Activated T-cell treated with anti-CD3 and anti-CD28 coated beads, Interleukin-2, amount 50 U/mL, for 48 hours (primary cell): ENCODE data around the gene MYOG.

Source experiments
- DNase-seq, 2 experiments: peaks; one replicate each; pipeline ENCODE4 v3.0.0-alpha.2; 2020

Gene MYOG

DNA sequence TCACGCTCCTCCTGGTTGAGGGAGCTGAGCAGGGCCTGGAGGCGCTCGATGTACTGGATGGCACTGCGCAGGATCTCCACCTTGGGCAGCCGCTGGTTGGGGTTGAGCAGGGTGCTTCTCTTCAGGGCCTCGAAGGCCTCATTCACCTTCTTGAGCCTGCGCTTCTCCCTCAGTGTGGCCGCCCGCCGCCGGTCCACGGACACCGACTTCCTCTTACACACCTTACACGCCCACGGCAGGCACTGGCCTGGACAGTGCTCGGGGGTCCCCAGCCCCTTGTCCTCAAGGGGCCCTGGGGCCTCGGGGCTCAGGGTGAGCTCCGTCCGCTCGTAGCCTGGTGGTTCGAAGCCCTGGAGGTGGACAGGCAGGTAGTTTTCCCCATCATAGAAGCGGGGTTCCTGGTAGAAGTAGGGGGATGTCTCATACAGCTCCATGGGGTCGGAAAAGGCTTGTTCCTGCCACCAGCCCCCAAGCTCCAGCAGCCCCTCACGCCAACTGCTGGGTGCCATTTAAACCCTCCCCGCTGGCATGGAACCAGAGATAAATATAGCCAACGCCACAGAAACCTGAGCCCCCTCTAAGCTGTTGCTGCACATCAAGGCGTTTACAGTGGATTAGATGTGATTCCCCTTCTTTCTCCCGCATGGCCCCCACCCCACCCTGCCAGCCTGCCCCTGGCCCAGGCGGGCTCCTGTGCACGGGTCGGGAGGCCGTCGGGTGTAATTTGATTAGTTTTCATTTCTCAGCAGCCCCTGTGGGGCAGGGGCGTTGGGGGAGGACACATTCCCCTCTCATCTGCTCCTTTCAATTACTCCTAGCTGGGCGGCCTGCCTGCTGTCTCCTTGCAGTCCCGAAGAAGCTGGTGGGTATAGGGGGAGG is at the start of gene MYOG:
Gene MYOG, minus strand, starts transcription at position 485 of the 879 bp plus-strand sequence. Its CDS starts 51 bp downstream, at position 434.
- DNase-seq = no peak

DNA sequence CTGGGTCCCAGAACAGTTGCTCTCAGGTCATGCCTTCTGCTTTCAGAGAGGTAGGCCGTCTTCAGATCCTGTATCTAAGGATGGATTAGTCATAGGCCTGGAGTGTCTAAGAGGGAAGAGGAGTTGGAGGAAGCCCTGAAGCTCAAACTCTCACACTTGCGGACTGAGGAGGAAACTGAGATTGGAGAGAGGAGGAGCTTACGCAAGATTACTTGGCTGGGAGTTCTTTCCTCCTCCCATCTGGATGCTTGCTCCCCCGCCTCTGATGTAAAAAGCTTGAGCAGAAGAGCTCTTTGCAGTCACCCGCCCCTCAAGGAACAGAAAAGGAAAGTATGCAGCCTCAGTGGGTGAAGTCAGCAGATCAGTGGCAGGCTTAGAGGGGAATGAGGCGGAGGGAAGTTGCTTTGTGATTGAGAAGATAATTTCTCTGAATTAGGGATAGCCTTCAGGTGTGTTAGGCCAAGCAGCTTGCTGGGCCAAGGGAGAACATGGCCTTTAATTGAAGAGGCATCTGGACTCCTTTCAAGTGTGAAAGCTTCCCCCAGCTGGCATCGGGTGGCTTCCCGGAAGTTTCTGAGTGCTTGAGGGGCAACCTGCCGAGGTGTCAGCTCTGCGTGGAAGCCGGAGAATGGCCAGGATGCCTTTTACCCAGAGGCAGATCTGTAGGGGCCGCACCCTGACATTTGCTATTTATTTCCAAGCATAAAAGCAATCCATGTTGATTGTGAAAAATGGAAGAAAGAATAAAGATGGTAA is 48.3 kb upstream of the MYOG start:
- DNase-seq = no peak

GRCh38 chr1:203131548-203132200 is 45.9 kb upstream of the MYOG start:
- no peak for DNase-seq

DNA sequence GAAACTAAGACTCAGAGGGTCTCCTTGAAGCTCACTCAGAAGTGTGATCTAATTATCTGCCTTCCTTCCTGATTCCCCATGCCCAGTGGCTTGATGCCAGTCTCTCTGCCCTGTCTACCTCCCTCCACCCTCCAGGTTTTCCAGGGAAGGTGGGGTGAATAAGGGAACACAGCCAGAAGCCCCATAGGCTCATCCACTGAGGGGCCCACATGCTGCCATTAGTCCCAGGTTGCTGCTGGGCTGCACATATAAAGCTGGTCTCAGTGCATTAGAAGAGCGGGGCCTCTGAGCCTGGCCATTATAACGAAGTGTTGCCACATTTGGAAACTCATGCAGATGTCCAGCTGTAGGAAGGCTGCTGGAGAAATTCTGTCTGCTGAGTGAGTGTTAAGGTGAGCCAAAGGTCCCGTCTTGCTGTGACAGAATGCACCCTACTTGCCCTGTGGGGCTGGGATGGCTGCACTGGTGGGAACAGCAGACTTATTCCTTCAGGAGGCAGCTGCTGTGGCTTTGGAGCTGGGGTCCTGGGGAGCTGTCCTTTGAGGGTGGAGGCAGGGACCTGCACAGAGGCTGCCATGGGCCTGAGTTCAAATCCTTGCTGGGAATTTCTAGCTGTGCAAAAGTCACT is 44.7 kb upstream of the MYOG start:
- no peak for DNase-seq

- DNase-seq = peak in 1 of 2 experiments; percentile 9
These were observed 43.9 kb upstream of the MYOG start for GRCh38 chr1:203129501-203130231.

GRCh38 chr1:203128716-203129500 is 43.1 kb upstream of the MYOG start:
- peak; percentile 7 to 14 for DNase-seq

- DNase-seq = no peak
These were observed 42.6 kb upstream of the MYOG start for GRCh38 chr1:203128431-203128715.

- DNase-seq = peak in 1 of 2 experiments; percentile 24
These were observed 42.0 kb upstream of the MYOG start, which contains the start of gene ADORA1 for GRCh38 chr1:203127666-203128430. TSS of gene ADORA1 (plus strand) at chr1:203127726. CDS start at chr1:203128842, 1,116 bp downstream.

GRCh38 chr1:203126866-203127665 is 41.3 kb upstream of the MYOG start:
- DNase-seq = no peak

DNA sequence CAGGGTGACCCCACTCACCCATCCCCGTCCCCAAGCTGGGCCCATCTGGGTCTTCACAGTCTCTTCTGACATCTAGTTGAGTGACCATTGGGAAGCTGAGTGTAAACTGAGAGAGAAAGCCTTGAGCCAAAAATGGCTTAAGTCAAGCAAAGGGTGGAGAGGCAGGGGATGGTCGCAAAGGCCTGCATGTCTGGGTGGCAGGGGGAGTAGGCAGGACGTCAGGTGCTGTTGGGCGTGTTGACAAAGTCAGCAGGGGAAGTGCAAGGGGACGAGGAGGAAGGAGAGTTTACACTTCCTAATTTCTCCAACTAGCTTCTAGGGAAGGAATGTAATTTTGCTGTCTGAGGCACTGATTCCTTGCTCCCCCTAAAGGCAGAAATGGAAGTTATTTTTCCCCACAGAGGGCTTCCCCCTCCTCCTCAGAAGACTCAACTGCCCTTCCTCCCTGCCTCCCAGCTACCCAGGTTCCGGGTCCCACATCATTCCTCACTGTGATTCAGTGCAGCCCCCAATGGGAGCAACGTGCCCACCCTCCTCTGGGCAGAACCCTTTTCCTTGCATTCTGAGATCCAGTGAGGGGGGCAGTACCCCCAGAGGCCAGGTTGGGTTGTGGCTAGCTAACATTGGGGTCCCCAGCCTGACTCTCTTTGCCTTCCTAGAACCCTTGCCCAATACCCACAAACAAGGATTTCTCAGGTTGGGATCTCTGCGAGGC is 40.5 kb upstream of the MYOG start:
- no peak for DNase-seq

DNA sequence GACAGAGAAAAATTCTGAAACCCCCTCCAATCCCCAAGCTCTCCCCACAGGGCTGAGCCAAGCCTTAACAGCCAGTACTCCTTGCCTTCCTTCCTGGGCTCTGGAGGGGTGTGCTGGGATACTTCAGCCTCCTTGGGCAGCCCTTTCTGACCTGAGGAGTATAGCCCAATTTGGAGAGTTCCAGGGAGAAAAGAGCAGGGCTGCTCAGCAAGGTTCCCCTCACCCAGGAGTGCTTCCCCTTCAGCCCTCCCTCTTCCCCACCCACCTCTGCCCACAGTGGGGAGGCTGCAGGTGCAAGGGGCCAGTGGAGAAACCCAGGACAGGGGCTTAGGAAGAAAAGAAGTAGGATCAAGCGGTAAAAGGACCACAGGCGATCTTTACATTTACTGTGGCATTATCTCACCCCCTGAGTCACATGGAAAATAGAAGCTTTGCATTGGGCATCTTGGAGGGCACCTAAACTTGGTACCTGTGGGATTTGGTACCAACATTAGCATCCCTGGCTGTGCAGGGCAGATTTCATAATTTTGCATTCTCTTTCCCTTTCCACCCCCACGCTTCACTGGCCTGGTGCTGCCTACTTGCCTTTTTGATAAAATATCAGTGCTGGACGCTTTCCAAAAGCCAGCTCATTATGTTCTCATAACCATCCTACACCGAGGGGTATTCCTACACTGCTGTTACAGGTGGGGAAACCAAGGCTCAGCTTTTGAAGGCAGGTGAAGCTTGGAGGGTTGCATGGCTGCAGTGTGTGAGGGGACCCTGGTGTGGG is 38.9 kb upstream of the MYOG start:
- no peak for DNase-seq

DNA sequence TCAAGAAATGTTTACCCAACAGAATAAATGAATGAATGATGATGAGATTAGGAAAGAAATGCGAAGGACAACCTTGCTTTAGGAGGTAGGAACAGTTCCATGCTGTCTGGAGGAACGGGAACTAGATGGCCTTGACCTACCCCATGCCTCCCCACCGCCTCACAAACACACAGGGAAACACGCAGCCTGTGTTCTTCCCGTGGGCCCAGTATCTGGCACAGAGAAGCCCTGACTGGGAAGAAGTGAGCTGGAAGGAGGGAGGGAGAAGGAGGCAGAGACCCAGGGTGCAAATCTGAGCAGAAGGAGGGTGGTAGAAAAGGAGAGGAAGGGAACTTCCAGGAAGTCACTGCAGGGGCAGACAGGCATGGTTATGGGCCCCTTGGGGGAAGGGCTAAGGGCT is 38.2 kb upstream of the MYOG start:
- DNase-seq = no peak

GRCh38 chr1:203122159-203122558 is 36.3 kb upstream of the MYOG start:
- DNase-seq = no peak

GRCh38 chr1:203121186-203122015 is 35.6 kb upstream of the MYOG start:
- no peak for DNase-seq

GRCh38 chr1:203120325-203121153 is 34.7 kb upstream of the MYOG start:
- no peak for DNase-seq
